Upper lobe of left lung (tissue), 6 donors: ENCODE measurements around the gene OR8D2. TPM values are rescaled to one million over a fixed set of nuclear protein-coding genes. Genes with fewer than 3 reads are reported as not detected.

Experiments
- ATAC-seq, 2 donors: fragments of 200-7000 bp; cut with Tn5 transposase; one replicate each; pipeline ENCODE4 v1.9.1; 2022; ENCODE audit warnings: mild to moderate bottlenecking in 2 of 2, moderate library complexity in 2 of 2; ENCODE audit not compliant: low FRiP score in 2 of 2
- DNase-seq, 2 donors: peaks; one replicate each; pipeline ENCODE4 v3.0.0-alpha.2; 2019 to 2020
- H3K27ac ChIP-seq, 4 donors: fragments of 200-600 bp; sonication (generic); one replicate each; pipeline ENCODE4 v1.5.1; 2016 to 2019
- H3K27me3 ChIP-seq, 4 donors: fragments of 200-600 bp; sonication (generic); one replicate each; pipeline ENCODE4 v1.5.1; 2017 to 2019
- H3K36me3 ChIP-seq, 4 donors: fragments of 200-600 bp; sonication (generic); one replicate each; pipeline ENCODE4 v1.5.1; 2016 to 2019
- H3K4me1 ChIP-seq, 4 donors: fragments of 200-600 bp; sonication (generic); one replicate each; pipeline ENCODE4 v1.5.1; 2018 to 2019
- H3K4me3 ChIP-seq, 4 donors: fragments of 200-600 bp; sonication (generic); one replicate each; pipeline ENCODE4 v1.5.1; 2017 to 2019; ENCODE audit warnings: mild to moderate bottlenecking in 2 of 4, moderate library complexity in 1 of 4
- H3K9me3 ChIP-seq, 4 donors: fragments of 200-600 bp; sonication (generic); one replicate each; pipeline ENCODE4 v1.5.1; 2018 to 2019
- CTCF ChIP-seq, 6 experiments: fragments of 450-650 bp in 4 of 6; fragments of 200-600 bp in 2 of 6; sonication (generic) in 2 of 6; IDR thresholded peaks; one replicate each; pipeline ENCODE4 v1.5.1; 2016 to 2019; ENCODE audit warnings: antibody characterized with exemption in 6 of 6
- EP300 ChIP-seq, 4 donors: sonication (generic); formaldehyde crosslinking; IDR thresholded peaks; one replicate each; pipeline ENCODE4 v1.5.1; 2017; ENCODE audit warnings: antibody characterized with exemption in 4 of 4, control low read depth in 2 of 4
- POLR2A ChIP-seq, 4 donors: fragments of 450-650 bp; IDR thresholded peaks; one replicate each; pipeline ENCODE4 v1.5.1; 2016 to 2017; ENCODE audit warnings: antibody characterized with exemption in 4 of 4, mild to moderate bottlenecking in 2 of 4
- POLR2AphosphoS5 ChIP-seq, 2 donors: sonication (generic); formaldehyde crosslinking; IDR thresholded peaks; one replicate each; pipeline ENCODE4 v1.5.1; 2017; ENCODE audit warnings: antibody characterized with exemption in 2 of 2
- WGBS, 2 donors: methylation state at CpG; one replicate each; pipeline ENCODE4 v1.1.5; 2017 to 2018; 5-methylcytosine and 5-hydroxymethylcytosine counted together
- total RNA-seq, 6 donors: library from RNA; depleted of rRNA in 4 of 6; stranded (reverse); fragments of >200 nt in 4 of 6; gene quantifications; one replicate each; pipeline versions ENCODE4 v1.1.0 to v1.2.1, GENCODE V29; 2016 to 2021
- donor health status: DM: no; HTN: no; CAD: no; lungs with moderate emphysema.
- donor health status: DM: no; HTN: yes; CAD: no; lungs with severe emphysema.

The OR8D2 gene
- total RNA-seq, 6 donors from 2014 or later = not detected

GRCh38 chr11:124315052-124315451, 4.9 kb downstream of the OR8D2 start:
- DNase-seq = no peak
- Histone ChIP-seq H3K4me1 (no peaks in the 10 kb centered on the region), H3K9me3 (no peaks in the 10 kb centered on the region), H3K36me3 (no peaks in the 10 kb centered on the region), H3K27ac (no peak overlapping the region), H3K4me3 (no peak overlapping the region), H3K27me3 (no peaks in the 10 kb centered on the region)
- no peak for ATAC-seq
- TF ChIP-seq POLR2A (IDR thresholded peaks at IDR 0.05) = no peak
- no peak for TF ChIP-seq EP300 (IDR thresholded peaks at IDR 0.05)
- TF ChIP-seq CTCF (IDR thresholded peaks at IDR 0.05) = no peak
- TF ChIP-seq POLR2AphosphoS5 (IDR thresholded peaks at IDR 0.05) = no peak
- WGBS, 2 donors = 43% methylated on average over 3 of the region's 3 CpGs

GRCh38 chr11:124313849-124314248, 6.1 kb downstream of the OR8D2 start, which contains the start of gene OR8D1:
TSS of gene OR8D1 (minus strand) at chr11:124313949. CDS start at chr11:124310766, 3,183 bp downstream.
- Histone ChIP-seq H3K4me1 (no peaks in the 10 kb centered on the region), H3K27ac (no peak within 1 kb of the TSS), H3K4me3 (no peak within 1 kb of the TSS), H3K36me3 (no peaks in the 10 kb centered on the region), H3K27me3 (no peaks in the 10 kb centered on the region), H3K9me3 (no peaks in the 10 kb centered on the region)
- ATAC-seq = no peak
- WGBS, 2 donors = 79 to 84% methylated on average over 2 of the region's 2 CpGs
- no peak for DNase-seq
- TF ChIP-seq POLR2AphosphoS5 (IDR thresholded peaks at IDR 0.05) = no peak
- no peak for TF ChIP-seq POLR2A (IDR thresholded peaks at IDR 0.05)
- TF ChIP-seq EP300 (IDR thresholded peaks at IDR 0.05) = no peak
- TF ChIP-seq CTCF (IDR thresholded peaks at IDR 0.05) = no peak

- no peak overlapping the region for H3K27ac ChIP-seq
- no peak overlapping the region for H3K4me3 ChIP-seq
- ATAC-seq (no peak), DNase-seq (no peak)
- no peaks in the 10 kb centered on the region for H3K9me3 ChIP-seq
- 82 to 88% methylated on average over 4 of the region's 4 CpGs for whole genome bisulfite sequencing, 2 donors
- TF ChIP-seq POLR2AphosphoS5 (IDR thresholded peaks at IDR 0.05) (no peak), CTCF (IDR thresholded peaks at IDR 0.05) (no peak), POLR2A (IDR thresholded peaks at IDR 0.05) (no peak), EP300 (IDR thresholded peaks at IDR 0.05) (no peak)
- no peaks in the 10 kb centered on the region for H3K36me3 ChIP-seq
- no peaks in the 10 kb centered on the region for H3K27me3 ChIP-seq
- no peaks in the 10 kb centered on the region for H3K4me1 ChIP-seq
Observed at GRCh38 chr11:124313131-124313530, 6.9 kb downstream of the OR8D2 start.

- TF ChIP-seq POLR2A (IDR thresholded peaks at IDR 0.05) = no peak
- TF ChIP-seq POLR2AphosphoS5 (IDR thresholded peaks at IDR 0.05) = no peak
- TF ChIP-seq EP300 (IDR thresholded peaks at IDR 0.05) = no peak
- TF ChIP-seq CTCF (IDR thresholded peaks at IDR 0.05) = no peak
- Histone ChIP-seq H3K27me3 (no peaks in the 10 kb centered on the region), H3K4me3 (no peak overlapping the region), H3K27ac (no peak overlapping the region), H3K9me3 (no peaks in the 10 kb centered on the region), H3K4me1 (no peaks in the 10 kb centered on the region), H3K36me3 (no peaks in the 10 kb centered on the region)
- ATAC-seq = no peak
- no peak for DNase-seq
Observed at GRCh38 chr11:124311670-124312069, 8.3 kb downstream of the OR8D2 start.

- H3K27me3 ChIP-seq = no peaks in the 10 kb centered on the region
- H3K9me3 ChIP-seq = no peaks in the 10 kb centered on the region
- H3K27ac ChIP-seq = no peak overlapping the region
- TF ChIP-seq POLR2A (IDR thresholded peaks at IDR 0.05) = no peak
- H3K4me1 ChIP-seq = no peaks in the 10 kb centered on the region
- no peak for DNase-seq
- H3K36me3 ChIP-seq = no peaks in the 10 kb centered on the region
- H3K4me3 ChIP-seq = no peak overlapping the region
- no peak for ATAC-seq
- 84 to 89% methylated on average over 5 of the region's 5 CpGs for WGBS, 2 donors
Observed at GRCh38 chr11:124311269-124311668, 8.7 kb downstream of the OR8D2 start.
